GM19035 (cell line): Measurements from ENCODE around the gene HHLA2.

ENCODE experiments used
- ATAC-seq: cut with Tn5 transposase; IDR thresholded peaks from one replicate; pipeline ENCODE4 v1.9.1; 2021; ENCODE audit not compliant: unreplicated experiment

Gene HHLA2

GRCh38 chr3:108416111-108416869, 119.9 kb downstream of the HHLA2 start:
- no peak for ATAC-seq

DNA sequence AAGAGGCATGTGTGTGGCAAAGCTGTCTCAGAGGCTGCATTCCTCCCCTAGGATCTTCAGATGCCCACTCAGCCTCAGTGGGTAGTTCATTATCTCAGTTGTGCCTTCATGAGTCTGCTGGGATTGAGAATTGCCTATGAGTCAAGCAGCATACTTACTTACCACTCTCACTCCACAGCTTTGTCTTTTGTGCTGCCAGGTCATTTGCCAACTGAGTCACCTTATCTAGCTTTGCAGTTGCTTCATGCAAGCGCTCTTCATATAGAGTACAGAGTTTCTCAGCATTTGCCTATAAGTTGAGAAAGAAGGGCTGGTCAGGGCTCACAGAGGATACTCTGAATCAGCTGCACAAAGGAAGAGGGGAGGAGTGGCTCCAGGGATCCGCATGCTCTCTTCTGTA, 124.6 kb downstream of the HHLA2 start:
- no peak for ATAC-seq
